ENCODE data around the gene RAET1L. TPM values are rescaled to one million over a fixed set of nuclear protein-coding genes. Genes with fewer than 3 reads are reported as not detected.
"Not testable (repeated sequence)": the region's sequence is repeated elsewhere in the genome, so short reads cannot be mapped to it uniquely, and the experiment has no call there.

Gene RAET1L
- total RNA-seq, 2 experiments from 2014 or later = not detected

GRCh38 chr6:149999636-150000035 is 25.7 kb downstream of the RAET1L start:
- Mint-ChIP-seq H3K27me3 (peaks cover 40% of the 10 kb centered on the region), H3K4me3 (no peak overlapping the region), H3K9me3 (no peaks in the 10 kb centered on the region), H3K27ac (no peak overlapping the region), H3K4me1 (ENCODE audit: low read depth) (peaks cover 34% of the 10 kb centered on the region), H3K36me3 (no peaks in the 10 kb centered on the region)
- DNase-seq = no peak
- CTCF ChIA-PET = interaction anchor here (1.1 kb wide), 1 partner anchor 71 kb away, joined by 3 read pairs; no protein-coding TSS in a partner anchor
- POLR2A ChIA-PET = interaction anchor here (1.4 kb wide), 1 partner anchor 9 kb away, joined by 3 read pairs; no protein-coding TSS in a partner anchor
- intact Hi-C loops (cut with micrococcal nuclease) = loop anchor here (5.0 to 10.0 kb wide), 5 partner anchors 137 to 815 kb away; partner anchors contain the start of genes GINM1, LATS1 and LRP11

- DNase-seq = no peak
- Mint-ChIP-seq H3K27ac (no peak overlapping the region), H3K27me3 (peaks cover 59% of the 10 kb centered on the region), H3K9me3 (no peaks in the 10 kb centered on the region), H3K4me3 (no peak overlapping the region), H3K4me1 (ENCODE audit: low read depth) (peaks cover 16% of the 10 kb centered on the region), H3K36me3 (no peaks in the 10 kb centered on the region)
- ChIA-PET CTCF (interaction anchor here (2.2 kb wide), 1 partner anchor 21 kb away, joined by 6 read pairs; no protein-coding TSS in a partner anchor), POLR2A (no interaction called here)
- intact Hi-C loops (cut with micrococcal nuclease) = no loop called here
Measured at GRCh38 chr6:149995971-149996370, 29.4 kb downstream of the RAET1L start.

- peaks cover 66% of the 10 kb centered on the region for H3K27me3 Mint-ChIP-seq
- no peaks in the 10 kb centered on the region for H3K36me3 Mint-ChIP-seq
- ChIA-PET CTCF (interaction anchor here (2.2 kb wide), 1 partner anchor 22 kb away, joined by 6 read pairs; no protein-coding TSS in a partner anchor), POLR2A (no interaction called here)
- peaks cover 14% of the 10 kb centered on the region for H3K4me1 Mint-ChIP-seq (ENCODE audit: low read depth)
- no peak for DNase-seq
- H3K4me3 Mint-ChIP-seq = no peak overlapping the region
- no peaks in the 10 kb centered on the region for H3K9me3 Mint-ChIP-seq
- intact Hi-C loops (cut with micrococcal nuclease) = no loop called here
- H3K27ac Mint-ChIP-seq = no peak overlapping the region
Measured at GRCh38 chr6:149995235-149995750, 30.0 kb downstream of the RAET1L start.

- ChIA-PET POLR2A (interaction anchor here (1.2 kb wide), 1 partner anchor 28 kb away, joined by 3 read pairs; the partner anchor contains the start of gene ULBP1), CTCF (interaction anchor here (1.8 kb wide), 1 partner anchor 25 kb away, joined by 8 read pairs; no protein-coding TSS in a partner anchor)
- H3K4me3 Mint-ChIP-seq = no peak overlapping the region
- H3K9me3 Mint-ChIP-seq = peaks cover 10% of the 10 kb centered on the region
- H3K27me3 Mint-ChIP-seq = peaks cover 80% of the 10 kb centered on the region
- peaks cover 6% of the 10 kb centered on the region for H3K36me3 Mint-ChIP-seq
- H3K27ac Mint-ChIP-seq = no peak overlapping the region
- intact Hi-C loops (cut with micrococcal nuclease) = loop anchor here (1.0 kb wide), 2 partner anchors 9 to 29 kb away; partner anchors contain the start of gene ULBP1
- DNase-seq = no peak
- peaks cover 22% of the 10 kb centered on the region for H3K4me1 Mint-ChIP-seq (ENCODE audit: low read depth)
Measured at GRCh38 chr6:149991838-149992237, 33.5 kb downstream of the RAET1L start.

GRCh38 chr6:149991472-149991795 is 33.9 kb downstream of the RAET1L start:
- H3K4me3 Mint-ChIP-seq = peak overlapping the region; percentile 66
- ChIA-PET CTCF (interaction anchor here (1.8 kb wide), 1 partner anchor 26 kb away, joined by 8 read pairs; no protein-coding TSS in a partner anchor), POLR2A (interaction anchor here (1.2 kb wide), 1 partner anchor 28 kb away, joined by 3 read pairs; the partner anchor contains the start of gene ULBP1)
- intact Hi-C loops (cut with micrococcal nuclease) = loop anchor here (1.0 kb wide), 2 partner anchors 10 to 28 kb away; partner anchors contain the start of gene ULBP1
- H3K27me3 Mint-ChIP-seq = peaks cover 80% of the 10 kb centered on the region
- not testable (repeated sequence) for H3K27ac Mint-ChIP-seq, H3K9me3 Mint-ChIP-seq, H3K36me3 Mint-ChIP-seq
- peaks cover 22% of the 10 kb centered on the region for H3K4me1 Mint-ChIP-seq (ENCODE audit: low read depth)
- DNase-seq = peak; percentile 42

- Mint-ChIP-seq H3K36me3 (peaks cover 6% of the 10 kb centered on the region), H3K4me1 (ENCODE audit: low read depth) (peaks cover 22% of the 10 kb centered on the region), H3K4me3 (peak overlapping the region; percentile 66), H3K27ac (peak overlapping the region; percentile 11), H3K9me3 (peaks cover 10% of the 10 kb centered on the region), H3K27me3 (peaks cover 80% of the 10 kb centered on the region)
- POLR2A ChIA-PET = interaction anchor here (0.9 to 1.2 kb wide), 2 partner anchors 9 to 27 kb away, joined by 3 read pairs; partner anchors contain the start of gene ULBP1
- intact Hi-C loops (cut with micrococcal nuclease) = loop anchor here (1.0 kb wide), 2 partner anchors 10 to 28 kb away; partner anchors contain the start of gene ULBP1
- CTCF ChIA-PET = interaction anchor here (1.8 kb wide), 1 partner anchor 26 kb away, joined by 8 read pairs; no protein-coding TSS in a partner anchor
- DNase-seq = peak; percentile 46
Measured at GRCh38 chr6:149990661-149991471, 34.5 kb downstream of the RAET1L start.

- intact Hi-C loops (cut with micrococcal nuclease) = no loop called here
- no peak for DNase-seq
Measured at GRCh38 chr6:149990212-149990660, 35.1 kb downstream of the RAET1L start.

GRCh38 chr6:149988550-149989346 is 36.6 kb downstream of the RAET1L start:
- ChIA-PET POLR2A (no interaction called here), CTCF (no interaction called here)
- DNase-seq = no peak
- peaks cover 86% of the 10 kb centered on the region for H3K27me3 Mint-ChIP-seq
- H3K4me1 Mint-ChIP-seq (ENCODE audit: low read depth) = peaks cover 22% of the 10 kb centered on the region
- H3K9me3 Mint-ChIP-seq = peaks cover 10% of the 10 kb centered on the region
- no peak overlapping the region for H3K4me3 Mint-ChIP-seq
- intact Hi-C loops (cut with micrococcal nuclease) = no loop called here
- no peak overlapping the region for H3K27ac Mint-ChIP-seq
- peaks cover 6% of the 10 kb centered on the region for H3K36me3 Mint-ChIP-seq

More at GRCh38 chr6:149990212-149990660, 35.1 kb downstream of the RAET1L start:
- POLR2A ChIA-PET = interaction anchor here (0.9 kb wide), 1 partner anchor 10 kb away, joined by 3 read pairs; no protein-coding TSS in a partner anchor
- CTCF ChIA-PET = interaction anchor here (1.8 kb wide), 1 partner anchor 27 kb away, joined by 8 read pairs; no protein-coding TSS in a partner anchor
- H3K27ac Mint-ChIP-seq = peak overlapping the region; percentile 11
- H3K36me3 Mint-ChIP-seq = peaks cover 6% of the 10 kb centered on the region
- peaks cover 81% of the 10 kb centered on the region for H3K27me3 Mint-ChIP-seq
- peaks cover 22% of the 10 kb centered on the region for H3K4me1 Mint-ChIP-seq (ENCODE audit: low read depth)
- peaks cover 10% of the 10 kb centered on the region for H3K9me3 Mint-ChIP-seq
- H3K4me3 Mint-ChIP-seq = peak overlapping the region; percentile 66

GRCh38 chr6:149987602-149988107 is 37.7 kb downstream of the RAET1L start:
- POLR2A ChIA-PET = no interaction called here
- Mint-ChIP-seq H3K36me3 (peaks cover 6% of the 10 kb centered on the region), H3K27ac (no peak overlapping the region), H3K4me3 (no peak overlapping the region), H3K27me3 (peaks cover 83% of the 10 kb centered on the region), H3K9me3 (peaks cover 10% of the 10 kb centered on the region), H3K4me1 (ENCODE audit: low read depth) (peaks cover 22% of the 10 kb centered on the region)
- intact Hi-C loops (cut with micrococcal nuclease) = no loop called here
- CTCF ChIA-PET = no interaction called here
- no peak for DNase-seq

GRCh38 chr6:149985481-149985937 is 39.8 kb downstream of the RAET1L start:
- H3K36me3 Mint-ChIP-seq = peaks cover 6% of the 10 kb centered on the region
- no peak for DNase-seq
- peaks cover 76% of the 10 kb centered on the region for H3K27me3 Mint-ChIP-seq
- intact Hi-C loops (cut with micrococcal nuclease) = no loop called here
- no peak overlapping the region for H3K4me3 Mint-ChIP-seq
- CTCF ChIA-PET = no interaction called here
- H3K27ac Mint-ChIP-seq = peak overlapping the region; percentile 38
- POLR2A ChIA-PET = no interaction called here
- H3K4me1 Mint-ChIP-seq (ENCODE audit: low read depth) = peaks cover 15% of the 10 kb centered on the region
- H3K9me3 Mint-ChIP-seq = peaks cover 10% of the 10 kb centered on the region

GRCh38 chr6:149984773-149985172 is 40.6 kb downstream of the RAET1L start:
- CTCF ChIA-PET = interaction anchor here (1.2 kb wide), 1 partner anchor 22 kb away, joined by 3 read pairs; no protein-coding TSS in a partner anchor
- H3K27me3 Mint-ChIP-seq = peaks cover 69% of the 10 kb centered on the region
- no peak overlapping the region for H3K27ac Mint-ChIP-seq
- peaks cover 6% of the 10 kb centered on the region for H3K36me3 Mint-ChIP-seq
- intact Hi-C loops (cut with micrococcal nuclease) = no loop called here
- POLR2A ChIA-PET = interaction anchor here (0.6 kb wide), 1 partner anchor 613 kb away, joined by 3 read pairs; no protein-coding TSS in a partner anchor
- H3K9me3 Mint-ChIP-seq = peaks cover 10% of the 10 kb centered on the region
- no peak for DNase-seq
- H3K4me3 Mint-ChIP-seq = no peak overlapping the region
- H3K4me1 Mint-ChIP-seq (ENCODE audit: low read depth) = peaks cover 8% of the 10 kb centered on the region
